Activated T-cell treated with anti-CD3 and anti-CD28 coated beads, Interleukin-2, amount 50 U/mL, for 24 hours (primary cell): ENCODE results near the gene BTBD9.

Experiments
- DNase-seq: peaks from one replicate; pipeline ENCODE4 v3.0.0-alpha.2; 2020
- H3K27ac Mint-ChIP-seq: 2 replicates; pipeline ENCODE4 v1.8.0; 2020; ENCODE audit warnings: mild to moderate bottlenecking, mixed read lengths
- H3K27me3 Mint-ChIP-seq: 2 replicates; pipeline ENCODE4 v1.8.0; 2020; ENCODE audit warnings: mixed read lengths
- H3K36me3 Mint-ChIP-seq: 2 replicates; pipeline ENCODE4 v1.8.0; 2020; ENCODE audit warnings: low read depth, mixed read lengths
- H3K4me1 Mint-ChIP-seq: 2 replicates; pipeline ENCODE4 v1.8.0; 2020; ENCODE audit warnings: low read depth, mixed read lengths
- H3K4me3 Mint-ChIP-seq: 2 replicates; pipeline ENCODE4 v1.8.0; 2020; ENCODE audit warnings: mild to moderate bottlenecking, moderate library complexity, mixed read lengths
- H3K9me3 Mint-ChIP-seq: 2 replicates; pipeline ENCODE4 v1.8.0; 2020; ENCODE audit warnings: mixed read lengths

The BTBD9 gene

DNA sequence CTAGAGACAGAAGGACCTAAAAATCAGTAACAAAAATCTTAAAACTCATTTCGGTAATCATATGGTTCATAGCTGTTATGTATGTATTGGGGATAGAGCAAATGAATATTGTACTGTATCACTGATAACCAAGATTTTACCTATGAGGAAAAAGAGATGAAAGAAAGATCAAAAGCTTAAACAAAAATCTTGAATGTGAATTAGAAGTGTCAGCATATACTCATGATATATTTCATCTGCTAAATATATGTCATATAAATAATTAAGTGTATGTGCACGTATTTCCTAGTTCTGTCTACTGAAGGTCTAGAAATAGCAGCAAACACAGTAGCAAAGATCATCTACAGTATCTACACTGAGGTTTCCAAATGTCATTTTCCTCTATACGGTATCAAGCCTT lies 299.8 kb downstream of the BTBD9 start:
- DNase-seq: no peak
- H3K27ac Mint-ChIP-seq: no peak overlapping the region
- no peaks in the 10 kb centered on the region for H3K4me1 Mint-ChIP-seq
- no peaks in the 10 kb centered on the region for H3K27me3 Mint-ChIP-seq
- H3K9me3 Mint-ChIP-seq: peaks cover 7% of the 10 kb centered on the region
- H3K4me3 Mint-ChIP-seq: no peak overlapping the region
- peaks cover 49% of the 10 kb centered on the region for H3K36me3 Mint-ChIP-seq

- Mint-ChIP-seq H3K9me3 (peaks cover 15% of the 10 kb centered on the region), H3K36me3 (peaks cover 52% of the 10 kb centered on the region), H3K27ac (no peak overlapping the region), H3K4me3 (no peak overlapping the region), H3K27me3 (no peaks in the 10 kb centered on the region), H3K4me1 (no peaks in the 10 kb centered on the region)
- no peak for DNase-seq
Observed at GRCh38 chr6:38337819-38338465, 301.8 kb downstream of the BTBD9 start.

DNA sequence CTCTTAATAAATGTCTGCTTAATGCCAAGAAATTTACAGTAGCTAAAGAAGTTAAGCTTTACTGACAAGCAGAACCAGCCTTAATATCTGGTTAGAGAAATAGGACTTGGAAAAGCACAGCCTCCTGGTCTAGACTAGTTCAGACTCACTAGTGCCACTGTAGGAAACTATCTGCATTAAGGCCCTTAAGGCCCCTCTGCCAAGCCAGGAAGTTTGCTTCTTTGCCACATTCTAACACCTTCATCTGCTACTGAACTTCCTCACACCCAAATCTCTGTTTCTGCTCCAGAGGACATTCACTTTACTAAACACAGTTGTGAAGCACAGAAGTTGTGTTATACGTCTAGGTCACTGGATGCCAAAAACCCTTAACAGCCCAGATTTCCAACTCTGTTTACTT lies 302.8 kb downstream of the BTBD9 start:
- Mint-ChIP-seq H3K27ac (no peak overlapping the region), H3K27me3 (no peaks in the 10 kb centered on the region), H3K4me3 (no peak overlapping the region), H3K4me1 (no peaks in the 10 kb centered on the region), H3K9me3 (peaks cover 15% of the 10 kb centered on the region), H3K36me3 (peaks cover 48% of the 10 kb centered on the region)
- DNase-seq: no peak

- DNase-seq: no peak
- Mint-ChIP-seq H3K9me3 (no peaks in the 10 kb centered on the region), H3K27me3 (no peaks in the 10 kb centered on the region), H3K36me3 (peaks cover 11% of the 10 kb centered on the region), H3K27ac (peak overlapping the region; percentile 19), H3K4me1 (no peaks in the 10 kb centered on the region), H3K4me3 (no peak overlapping the region)
Observed at GRCh38 chr6:38326837-38327236, 312.9 kb downstream of the BTBD9 start.

DNA sequence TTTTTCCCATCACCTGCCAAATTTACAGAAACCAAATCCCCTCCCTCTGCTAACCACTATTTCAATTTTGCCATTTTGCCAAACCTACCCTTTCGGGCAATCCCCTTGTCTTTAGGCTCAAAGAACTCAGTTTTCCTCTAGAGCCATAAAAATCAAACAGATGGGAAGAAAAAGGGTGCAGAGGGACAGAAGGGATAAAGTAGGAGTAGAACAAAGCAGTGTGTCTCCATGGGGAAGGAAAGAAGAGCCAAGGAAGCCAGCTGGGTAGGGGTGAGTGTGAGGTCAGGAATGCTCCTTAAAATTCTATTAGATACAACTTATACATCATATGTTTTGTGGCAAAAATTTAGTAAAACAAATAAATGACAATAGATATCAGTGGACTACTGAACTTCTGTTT lies 316.5 kb downstream of the BTBD9 start:
- H3K4me3 Mint-ChIP-seq: no peak overlapping the region
- no peak overlapping the region for H3K27ac Mint-ChIP-seq
- H3K27me3 Mint-ChIP-seq: no peaks in the 10 kb centered on the region

GRCh38 chr6:38322138-38322537 lies 317.6 kb downstream of the BTBD9 start:
- no peaks in the 10 kb centered on the region for H3K9me3 Mint-ChIP-seq
- no peak overlapping the region for H3K4me3 Mint-ChIP-seq
- no peak overlapping the region for H3K27ac Mint-ChIP-seq
- H3K4me1 Mint-ChIP-seq: no peaks in the 10 kb centered on the region
- H3K27me3 Mint-ChIP-seq: no peaks in the 10 kb centered on the region
- H3K36me3 Mint-ChIP-seq: peaks cover 19% of the 10 kb centered on the region
- DNase-seq: no peak

More for the DNA sequence above, 316.5 kb downstream of the BTBD9 start:
- Mint-ChIP-seq H3K9me3 (no peaks in the 10 kb centered on the region), H3K4me1 (no peaks in the 10 kb centered on the region), H3K36me3 (peaks cover 17% of the 10 kb centered on the region)
- no peak for DNase-seq

DNA sequence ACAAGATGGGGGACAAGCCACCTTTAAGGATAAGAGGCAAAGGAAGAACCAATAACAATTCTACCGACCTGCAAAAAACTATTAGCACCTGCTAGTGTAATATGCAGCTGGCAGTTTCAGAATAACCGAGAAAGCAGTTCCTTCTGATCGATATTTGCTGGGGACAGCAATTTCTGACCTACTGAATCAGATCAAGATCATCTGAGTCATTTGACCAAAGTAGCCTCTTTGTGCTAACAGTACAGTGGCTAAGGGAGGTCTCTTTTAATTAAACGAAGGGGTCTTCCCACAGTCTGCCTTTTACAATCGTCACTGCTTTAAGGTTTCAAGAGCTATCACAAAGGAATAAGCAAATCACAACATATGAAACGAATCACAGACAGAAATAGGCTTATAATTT lies 318.9 kb downstream of the BTBD9 start:
- Mint-ChIP-seq H3K4me3 (no peak overlapping the region), H3K4me1 (no peaks in the 10 kb centered on the region)
- no peak for DNase-seq

DNA sequence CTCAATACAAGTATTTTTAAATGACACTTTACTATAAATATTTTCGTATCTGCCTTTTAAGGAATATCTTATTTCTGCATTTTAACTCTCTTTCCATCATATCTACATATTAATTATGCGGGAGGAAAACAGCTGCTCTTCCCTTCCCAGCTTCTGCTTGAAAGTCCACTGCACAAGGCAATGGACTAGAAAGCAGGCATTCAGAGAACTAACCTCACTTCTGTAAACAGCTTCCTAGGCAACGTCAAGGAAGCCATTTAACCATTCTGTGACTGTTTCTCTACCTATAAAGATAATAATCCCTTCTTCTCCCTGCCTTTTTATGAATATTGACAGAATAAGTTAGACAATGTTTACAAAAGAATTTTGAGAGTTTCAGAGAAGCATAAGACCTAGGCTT lies 319.4 kb downstream of the BTBD9 start:
- no peaks in the 10 kb centered on the region for H3K4me1 Mint-ChIP-seq
- no peak overlapping the region for H3K4me3 Mint-ChIP-seq
- no peak for DNase-seq
- H3K27ac Mint-ChIP-seq: no peak overlapping the region
- H3K27me3 Mint-ChIP-seq: no peaks in the 10 kb centered on the region
- peaks cover 15% of the 10 kb centered on the region for H3K36me3 Mint-ChIP-seq
- no peaks in the 10 kb centered on the region for H3K9me3 Mint-ChIP-seq

More for the DNA sequence above, 318.9 kb downstream of the BTBD9 start:
- peaks cover 16% of the 10 kb centered on the region for H3K36me3 Mint-ChIP-seq
- H3K27ac Mint-ChIP-seq: no peak overlapping the region
- H3K27me3 Mint-ChIP-seq: no peaks in the 10 kb centered on the region
- H3K9me3 Mint-ChIP-seq: no peaks in the 10 kb centered on the region

GRCh38 chr6:38319256-38320212 lies 320.2 kb downstream of the BTBD9 start:
- Mint-ChIP-seq H3K4me1 (no peaks in the 10 kb centered on the region), H3K27ac (no peak overlapping the region), H3K27me3 (no peaks in the 10 kb centered on the region), H3K4me3 (no peak overlapping the region), H3K36me3 (peaks cover 15% of the 10 kb centered on the region), H3K9me3 (no peaks in the 10 kb centered on the region)
- DNase-seq: no peak

DNA sequence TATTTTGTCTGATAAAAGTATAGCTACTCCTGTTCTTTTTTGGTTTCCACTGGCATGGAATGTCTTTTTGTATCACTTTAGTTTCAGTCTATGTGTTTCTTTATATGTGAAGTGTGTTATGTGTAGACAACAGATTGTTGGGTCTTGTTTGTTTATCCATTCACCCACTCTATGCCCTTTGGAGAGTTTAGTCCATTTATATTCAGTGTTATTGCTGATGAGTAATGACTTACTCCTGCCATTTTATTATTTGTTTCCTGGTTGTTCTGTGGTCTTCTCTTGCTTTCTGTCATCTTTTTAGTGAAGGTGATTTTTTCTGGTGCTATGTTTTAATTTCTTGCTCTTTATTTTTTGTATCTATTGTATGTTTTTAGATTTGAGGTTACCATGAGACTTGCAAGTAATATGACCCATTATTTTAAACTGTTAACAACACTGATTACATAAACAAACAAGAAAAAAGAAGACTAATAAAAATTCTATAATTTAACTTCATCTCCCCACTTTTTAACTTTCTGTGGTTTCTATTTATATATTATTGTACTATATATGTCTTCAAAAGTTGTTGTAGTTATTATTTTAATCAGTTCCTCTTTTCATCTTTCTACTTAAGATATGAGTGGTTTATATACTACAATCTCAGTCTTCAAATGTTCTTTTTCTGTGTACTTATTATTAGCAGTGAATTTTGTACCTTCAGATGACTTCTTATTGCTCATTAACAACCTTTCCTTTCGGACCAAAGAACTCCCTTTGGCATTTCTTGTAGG lies 323.4 kb downstream of the BTBD9 start:
- H3K4me1 Mint-ChIP-seq: no peaks in the 10 kb centered on the region
- H3K27me3 Mint-ChIP-seq: no peaks in the 10 kb centered on the region
- H3K36me3 Mint-ChIP-seq: peaks cover 10% of the 10 kb centered on the region
- no peak overlapping the region for H3K4me3 Mint-ChIP-seq
- no peak overlapping the region for H3K27ac Mint-ChIP-seq
- H3K9me3 Mint-ChIP-seq: no peaks in the 10 kb centered on the region
- DNase-seq: no peak

DNA sequence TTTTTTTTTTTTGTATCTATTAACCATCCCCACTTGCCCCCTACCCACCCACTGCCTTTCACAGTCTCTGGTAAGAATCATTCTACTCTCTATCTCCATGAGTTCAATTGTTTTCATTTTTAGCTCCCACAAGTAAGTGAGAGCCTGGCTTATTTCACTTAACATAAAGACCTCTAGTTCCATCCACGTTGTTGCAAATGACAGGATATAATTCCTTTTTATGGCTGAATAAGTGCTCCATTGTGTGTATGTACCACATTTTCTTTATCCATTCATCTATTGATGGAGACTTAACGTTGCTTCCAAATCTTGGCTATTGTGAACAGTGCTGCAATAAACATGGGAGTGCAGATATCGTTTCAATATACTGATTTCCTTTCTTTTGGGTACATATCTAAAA lies 328.5 kb downstream of the BTBD9 start:
- no peaks in the 10 kb centered on the region for H3K27me3 Mint-ChIP-seq
- DNase-seq: no peak
- peaks cover 2% of the 10 kb centered on the region for H3K36me3 Mint-ChIP-seq
- peaks cover 8% of the 10 kb centered on the region for H3K4me1 Mint-ChIP-seq
- H3K9me3 Mint-ChIP-seq: no peaks in the 10 kb centered on the region
- H3K4me3 Mint-ChIP-seq: no peak overlapping the region
- H3K27ac Mint-ChIP-seq: no peak overlapping the region

DNA sequence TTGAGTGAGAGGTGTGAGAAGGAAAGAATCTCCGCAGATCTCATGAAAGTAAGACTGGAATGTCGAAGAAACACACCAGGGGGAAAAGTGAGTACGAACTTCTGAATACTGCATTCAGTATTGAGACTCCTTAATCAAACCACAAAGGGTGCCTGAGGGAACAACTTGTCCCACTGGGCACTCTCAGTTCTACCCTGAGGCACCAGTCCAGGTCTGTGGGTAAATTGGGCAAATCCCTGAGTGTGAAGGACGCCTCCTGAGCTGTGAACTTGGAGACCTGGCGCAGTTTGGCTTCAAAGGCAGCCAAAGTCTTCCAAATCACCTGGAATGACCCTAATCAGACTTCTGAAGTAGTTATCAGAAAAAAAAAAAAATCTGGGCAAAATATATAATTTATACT lies 329.7 kb downstream of the BTBD9 start:
- Mint-ChIP-seq H3K4me3 (no peak overlapping the region), H3K4me1 (peaks cover 8% of the 10 kb centered on the region), H3K36me3 (peaks cover 2% of the 10 kb centered on the region), H3K27ac (no peak overlapping the region), H3K27me3 (no peaks in the 10 kb centered on the region), H3K9me3 (no peaks in the 10 kb centered on the region)
- DNase-seq: no peak

DNA sequence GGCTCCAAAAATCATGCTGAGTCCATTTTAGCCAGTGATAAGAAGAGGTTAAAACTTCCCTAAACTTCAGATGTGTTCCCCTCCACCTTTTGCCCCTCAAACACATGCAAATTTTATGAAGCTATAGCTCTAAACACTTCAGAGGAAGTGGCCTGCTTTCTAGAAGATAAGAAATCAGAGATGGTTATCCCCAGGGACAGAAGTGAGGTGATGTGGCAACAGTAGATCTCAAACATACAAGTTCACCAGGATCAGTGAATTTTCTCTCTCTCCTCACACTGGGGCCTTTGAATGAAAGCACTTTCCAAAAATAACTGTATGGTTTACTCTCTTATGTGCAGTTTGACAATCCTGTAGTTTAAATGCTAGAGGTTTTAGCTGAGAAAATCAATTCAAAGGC lies 332.0 kb downstream of the BTBD9 start:
- Mint-ChIP-seq H3K27ac (no peak overlapping the region), H3K9me3 (no peaks in the 10 kb centered on the region), H3K4me1 (peaks cover 11% of the 10 kb centered on the region), H3K27me3 (no peaks in the 10 kb centered on the region), H3K36me3 (no peaks in the 10 kb centered on the region), H3K4me3 (no peak overlapping the region)
- no peak for DNase-seq

DNA sequence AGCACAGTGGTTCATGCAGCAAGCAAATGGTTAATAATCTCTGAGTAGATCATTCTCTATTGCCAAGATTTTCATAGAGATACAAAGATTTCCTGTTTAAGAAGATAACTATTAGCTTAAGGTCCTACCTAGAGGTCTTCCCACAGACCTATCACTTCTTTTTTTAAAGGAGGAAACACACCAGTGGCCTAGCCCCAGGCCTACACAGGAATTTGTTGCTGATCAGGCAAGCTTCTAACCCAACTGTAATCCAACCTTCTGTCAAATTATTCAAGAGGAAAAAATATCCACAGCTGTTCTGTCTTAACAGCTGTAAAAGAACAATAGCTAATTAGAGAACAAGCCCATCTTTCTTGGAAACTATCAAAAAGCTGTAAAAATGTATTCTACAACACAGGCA lies 332.8 kb downstream of the BTBD9 start:
- Mint-ChIP-seq H3K4me3 (no peak overlapping the region), H3K27ac (no peak overlapping the region), H3K9me3 (peaks cover 2% of the 10 kb centered on the region)

More for the DNA sequence above, 332.8 kb downstream of the BTBD9 start:
- no peaks in the 10 kb centered on the region for H3K36me3 Mint-ChIP-seq
- H3K4me1 Mint-ChIP-seq: peaks cover 18% of the 10 kb centered on the region
- no peaks in the 10 kb centered on the region for H3K27me3 Mint-ChIP-seq
- no peak for DNase-seq
